K562 (cell line): ENCODE results near the gene CMBL. TPM values are rescaled to one million over a fixed set of nuclear protein-coding genes. Genes with fewer than 3 reads are reported as not detected.

Experiments used
- CC2D1A ChIP-seq: fragments of 450-650 bp; IDR thresholded peaks from 2 replicates; pipeline ENCODE4 v1.6.1; 2017; ENCODE audit warnings: mild to moderate bottlenecking
- ESRRB ChIP-seq: fragments of 250-450 bp; sonication (Bioruptor Pico); IDR thresholded peaks from 2 replicates; pipeline ENCODE4 v1.5.0; 2020; ENCODE audit warnings: mild to moderate bottlenecking, moderate library complexity, borderline replicate concordance
- FIP1L1 ChIP-seq: fragments of 200-400 bp; formaldehyde crosslinking; IDR thresholded peaks from 2 replicates; pipeline ENCODE4 v1.6.1; 2018; ENCODE audit warnings: mild to moderate bottlenecking, low read depth, low read length; ENCODE audit not compliant: poor library complexity, severe bottlenecking
- GABPB2 ChIP-seq: fragments of 250-450 bp; sonication (Bioruptor Pico); conservative IDR thresholded peaks from 2 replicates; pipeline ENCODE4 v1.5.1; 2021; ENCODE audit warnings: mild to moderate bottlenecking
- HCFC1 ChIP-seq: IDR thresholded peaks from 2 replicates; pipeline ENCODE4 v1.6.1; 2012; ENCODE audit warnings: low read depth, low read length, improper control_type of control experiment
- HIVEP1 ChIP-seq: fragments of 250-450 bp; sonication (Bioruptor Pico); IDR thresholded peaks from 2 replicates; pipeline ENCODE4 v1.4.0; 2020; ENCODE audit warnings: mild to moderate bottlenecking
- HNRNPLL ChIP-seq: fragments of 200-400 bp; formaldehyde crosslinking; IDR thresholded peaks from 2 replicates; pipeline ENCODE4 v1.6.1; 2017; ENCODE audit warnings: low read length, low read depth, mild to moderate bottlenecking; ENCODE audit not compliant: poor library complexity, severe bottlenecking
- LCOR ChIP-seq: sonication (generic); formaldehyde crosslinking; IDR thresholded peaks from 2 replicates; pipeline ENCODE4 v1.8.0; 2022; ENCODE audit warnings: mild to moderate bottlenecking, missing genetic modification reagents
- MEF2A ChIP-seq: IDR thresholded peaks from 2 replicates; pipeline ENCODE4 v1.6.1; 2011; ENCODE audit warnings: low read depth, mild to moderate bottlenecking, low read length, moderate library complexity; ENCODE audit not compliant: control insufficient read depth
- MYNN ChIP-seq, 2 experiments: sonication (generic); formaldehyde crosslinking in 1 of 2; IDR thresholded peaks; 2 replicates each; pipeline versions ENCODE4 v1.5.0 to v1.6.1; 2016 to 2020; ENCODE audit warnings: antibody characterized with exemption in 1 of 2, missing genetic modification reagents in 1 of 2
- RBM15 ChIP-seq: fragments of 200-400 bp; formaldehyde crosslinking; IDR thresholded peaks from 2 replicates; pipeline ENCODE4 v1.6.1; 2018; ENCODE audit warnings: mild to moderate bottlenecking, low read length, moderate library complexity; ENCODE audit not compliant: insufficient read depth
- RNF2 ChIP-seq: sonication (generic); IDR thresholded peaks from 2 replicates; pipeline ENCODE4 v1.6.1; 2016
- SMAD3 ChIP-seq: fragments of 450-650 bp; formaldehyde crosslinking; conservative IDR thresholded peaks from 2 replicates; pipeline ENCODE4 v1.4.0; 2020; ENCODE audit warnings: mild to moderate bottlenecking
- SMC3 ChIP-seq: conservative IDR thresholded peaks from 2 replicates; pipeline ENCODE4 v1.6.1; 2011; ENCODE audit warnings: low read depth, low read length, improper control_type of control experiment; ENCODE audit not compliant: insufficient read depth
- SREBF1 ChIP-seq: fragments of 150-350 bp; IDR thresholded peaks from 2 replicates; pipeline ENCODE4 v1.6.1; 2014; ENCODE audit warnings: antibody characterized with exemption, low read depth, low read length, borderline replicate concordance
- ZNF184 ChIP-seq: sonication (generic); formaldehyde crosslinking; IDR thresholded peaks from 2 replicates; pipeline ENCODE4 v1.5.0; 2020; ENCODE audit warnings: missing genetic modification reagents
- ZNF445 ChIP-seq: fragments of 250-450 bp; sonication (Bioruptor Pico); IDR thresholded peaks from 2 replicates; pipeline ENCODE4 v1.4.0; 2020; ENCODE audit warnings: low read depth, mild to moderate bottlenecking, moderate library complexity
- ZSCAN32 ChIP-seq: fragments of 450-650 bp; formaldehyde crosslinking; IDR thresholded peaks from 2 replicates; pipeline ENCODE4 v1.4.0; 2020; ENCODE audit warnings: mild to moderate bottlenecking, moderate library complexity
- polyA plus RNA-seq, 8 experiments: library from polyadenylated mRNA; depleted of rRNA in 4 of 8; stranded (reverse) in 5 of 8; unstranded in 3 of 8; fragments of >200 nt; fragmentation: Nextera tagmentation in 2 of 8; fragmentation: Illumina TruSeq in 1 of 8; extraction: Ambion mirVana in 2 of 8; extraction: Trizol in 1 of 8; gene quantifications; 2 replicates each; pipeline versions ENCODE4 v1.2.1 to v1.2.3, GENCODE V29; 2011 to 2014; ENCODE audit warnings: inconsistent platforms in 1 of 8, missing spikeins in 1 of 8
- total RNA-seq, 7 experiments: library from RNA; depleted of rRNA in 6 of 7; stranded (reverse); fragments of >200 nt in 6 of 7; fragmentation: Illumina TruSeq in 2 of 7; extraction: Trizol in 2 of 7; gene quantifications; 2 replicates each; pipeline versions ENCODE4 v1.2.1 to v1.2.3, GENCODE V29; 2011 to 2021; ENCODE audit warnings: low replicate concordance in 1 of 7
- TF ChIP-seq, protein P1 (sequence below): fragments of 250-450 bp; sonication (Bioruptor Pico); IDR thresholded peaks from 2 replicates; pipeline ENCODE4 v1.5.1; 2021; ENCODE audit warnings: mild to moderate bottlenecking
- TF ChIP-seq, protein P2 (sequence below): IDR thresholded peaks from 2 replicates; pipeline ENCODE4 v1.6.1; 2012; ENCODE audit warnings: low read depth, low read length, improper control_type of control experiment, borderline replicate concordance
- TF ChIP-seq, protein P3 (sequence below): IDR thresholded peaks from 2 replicates; pipeline ENCODE4 v1.6.1; 2011; ENCODE audit not compliant: insufficient read length; ENCODE audit errors: extremely low read depth
- TF ChIP-seq, protein P4 (sequence below): IDR thresholded peaks from 3 replicates; pipeline ENCODE4 v1.6.1; 2011; ENCODE audit warnings: borderline replicate concordance, mild to moderate bottlenecking, moderate library complexity; ENCODE audit not compliant: insufficient read length; ENCODE audit errors: extremely low read depth

CMBL gene
- total and polyA plus RNA-seq, 9 of the 15 experiments (the other 6 are each of a cell fraction or from before 2014, with no cell fraction given), result 22.6 to 192 (median 71.1) TPM

DNA sequence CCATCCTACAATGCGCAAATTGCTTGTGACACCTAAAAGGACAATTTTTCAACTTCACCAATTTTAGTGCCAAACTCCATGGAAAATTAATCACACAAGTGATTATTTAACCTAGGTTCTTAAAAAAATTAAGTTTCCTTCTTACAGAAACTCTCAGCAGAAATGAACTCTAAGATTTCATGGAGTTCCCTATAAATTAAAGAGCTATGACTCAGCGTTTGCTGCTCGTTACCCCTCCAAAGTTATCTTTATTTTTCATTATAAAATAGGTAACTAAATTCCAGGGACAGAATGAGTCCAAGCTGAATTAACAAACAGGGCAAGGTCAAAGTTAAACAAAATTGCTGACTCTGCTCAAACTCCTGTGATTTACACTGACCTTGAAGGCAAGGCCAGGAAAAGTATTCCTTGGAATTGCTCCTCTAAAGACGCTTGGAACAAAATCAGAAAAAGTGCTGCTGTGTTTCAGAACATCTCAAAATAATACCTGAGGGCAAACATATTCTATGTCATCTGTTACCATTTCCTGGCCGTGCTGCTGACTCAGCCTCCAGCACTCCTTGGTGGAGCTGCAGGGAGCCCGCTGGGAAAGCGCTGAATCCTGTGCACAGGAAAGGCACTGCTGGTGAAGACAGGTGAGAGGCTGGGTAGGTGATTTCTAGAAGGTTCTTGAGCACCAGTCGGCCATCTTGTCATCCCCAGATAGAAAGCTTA lies 2.5 kb upstream of the CMBL start (continued):
- TF ChIP-seq SMC3 (no peak), MYNN (IDR thresholded peaks at IDR 0.05) (no peak), MYNN (CRISPR knock-in tag; IDR thresholded peaks at IDR 0.05) (no peak), HIVEP1 (CRISPR knock-in tag) (no peak), CC2D1A (no peak), ZSCAN32 (CRISPR knock-in tag) (no peak), HNRNPLL (no peak), RBM15 (no peak), LCOR (CRISPR knock-in tag) (no peak), ESRRB (CRISPR knock-in tag) (no peak), GABPB2 (CRISPR knock-in tag) (no peak), ZNF184 (no peak), MEF2A (no peak), SMAD3 (CRISPR knock-in tag) (no peak), ZNF445 (CRISPR knock-in tag) (no peak), RNF2 (no peak), SREBF1 (no peak), HCFC1 (no peak), FIP1L1 (no peak)
- TF ChIP-seq, protein P1, sequence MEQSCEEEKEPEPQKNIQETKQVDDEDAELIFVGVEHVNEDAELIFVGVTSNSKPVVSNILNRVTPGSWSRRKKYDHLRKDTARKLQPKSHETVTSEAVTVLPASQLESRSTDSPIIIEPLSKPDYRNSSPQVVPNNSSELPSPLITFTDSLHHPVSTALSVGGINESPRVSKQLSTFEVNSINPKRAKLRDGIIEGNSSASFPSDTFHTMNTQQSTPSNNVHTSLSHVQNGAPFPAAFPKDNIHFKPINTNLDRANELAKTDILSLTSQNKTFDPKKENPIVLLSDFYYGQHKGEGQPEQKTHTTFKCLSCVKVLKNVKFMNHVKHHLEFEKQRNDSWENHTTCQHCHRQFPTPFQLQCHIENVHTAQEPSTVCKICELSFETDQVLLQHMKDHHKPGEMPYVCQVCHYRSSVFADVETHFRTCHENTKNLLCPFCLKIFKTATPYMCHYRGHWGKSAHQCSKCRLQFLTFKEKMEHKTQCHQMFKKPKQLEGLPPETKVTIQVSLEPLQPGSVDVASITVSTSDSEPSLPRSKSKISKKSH (CRISPR knock-in tag), result no peak
- TF ChIP-seq, protein P2, sequence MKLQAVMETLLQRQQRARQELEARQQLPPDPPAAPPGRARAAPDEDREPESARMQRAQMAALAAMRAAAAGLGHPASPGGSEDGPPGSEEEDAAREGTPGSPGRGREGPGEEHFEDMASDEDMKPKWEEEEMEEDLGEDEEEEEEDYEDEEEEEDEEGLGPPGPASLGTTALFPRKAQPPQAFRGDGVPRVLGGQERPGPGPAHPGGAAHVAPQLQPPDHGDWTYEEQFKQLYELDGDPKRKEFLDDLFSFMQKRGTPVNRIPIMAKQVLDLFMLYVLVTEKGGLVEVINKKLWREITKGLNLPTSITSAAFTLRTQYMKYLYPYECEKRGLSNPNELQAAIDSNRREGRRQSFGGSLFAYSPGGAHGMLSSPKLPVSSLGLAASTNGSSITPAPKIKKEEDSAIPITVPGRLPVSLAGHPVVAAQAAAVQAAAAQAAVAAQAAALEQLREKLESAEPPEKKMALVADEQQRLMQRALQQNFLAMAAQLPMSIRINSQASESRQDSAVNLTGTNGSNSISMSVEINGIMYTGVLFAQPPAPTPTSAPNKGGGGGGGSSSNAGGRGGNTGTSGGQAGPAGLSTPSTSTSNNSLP, result no peak
- TF ChIP-seq, protein P3, sequence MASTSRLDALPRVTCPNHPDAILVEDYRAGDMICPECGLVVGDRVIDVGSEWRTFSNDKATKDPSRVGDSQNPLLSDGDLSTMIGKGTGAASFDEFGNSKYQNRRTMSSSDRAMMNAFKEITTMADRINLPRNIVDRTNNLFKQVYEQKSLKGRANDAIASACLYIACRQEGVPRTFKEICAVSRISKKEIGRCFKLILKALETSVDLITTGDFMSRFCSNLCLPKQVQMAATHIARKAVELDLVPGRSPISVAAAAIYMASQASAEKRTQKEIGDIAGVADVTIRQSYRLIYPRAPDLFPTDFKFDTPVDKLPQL, result no peak
- TF ChIP-seq, protein P4, sequence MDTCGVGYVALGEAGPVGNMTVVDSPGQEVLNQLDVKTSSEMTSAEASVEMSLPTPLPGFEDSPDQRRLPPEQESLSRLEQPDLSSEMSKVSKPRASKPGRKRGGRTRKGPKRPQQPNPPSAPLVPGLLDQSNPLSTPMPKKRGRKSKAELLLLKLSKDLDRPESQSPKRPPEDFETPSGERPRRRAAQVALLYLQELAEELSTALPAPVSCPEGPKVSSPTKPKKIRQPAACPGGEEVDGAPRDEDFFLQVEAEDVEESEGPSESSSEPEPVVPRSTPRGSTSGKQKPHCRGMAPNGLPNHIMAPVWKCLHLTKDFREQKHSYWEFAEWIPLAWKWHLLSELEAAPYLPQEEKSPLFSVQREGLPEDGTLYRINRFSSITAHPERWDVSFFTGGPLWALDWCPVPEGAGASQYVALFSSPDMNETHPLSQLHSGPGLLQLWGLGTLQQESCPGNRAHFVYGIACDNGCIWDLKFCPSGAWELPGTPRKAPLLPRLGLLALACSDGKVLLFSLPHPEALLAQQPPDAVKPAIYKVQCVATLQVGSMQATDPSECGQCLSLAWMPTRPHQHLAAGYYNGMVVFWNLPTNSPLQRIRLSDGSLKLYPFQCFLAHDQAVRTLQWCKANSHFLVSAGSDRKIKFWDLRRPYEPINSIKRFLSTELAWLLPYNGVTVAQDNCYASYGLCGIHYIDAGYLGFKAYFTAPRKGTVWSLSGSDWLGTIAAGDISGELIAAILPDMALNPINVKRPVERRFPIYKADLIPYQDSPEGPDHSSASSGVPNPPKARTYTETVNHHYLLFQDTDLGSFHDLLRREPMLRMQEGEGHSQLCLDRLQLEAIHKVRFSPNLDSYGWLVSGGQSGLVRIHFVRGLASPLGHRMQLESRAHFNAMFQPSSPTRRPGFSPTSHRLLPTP, result no peak
